ENCODE measurements around the gene PPFIBP2.

- TF ChIP-seq ESRRG (CRISPR knock-in tag; IDR thresholded peaks at IDR 0.05) (no peak), PATZ1 (CRISPR knock-in tag; IDR thresholded peaks at IDR 0.05; ENCODE audit: borderline replicate concordance) (no peak), RARB (CRISPR knock-in tag; IDR thresholded peaks at IDR 0.05) (no peak)
Measured at GRCh38 chr11:7573193-7573557, 59.4 kb downstream of the PPFIBP2 start.

Data from SK-N-SH treated with all-trans-retinoic acid at 6 μM for 48 hours (cell line).